ENCODE data around the gene MYO3B.

GRCh38 chr2:170141865-170142264 lies 36.1 kb upstream of the MYO3B start:
- no peak for TF ChIP-seq EZH2 (IDR thresholded peaks at IDR 0.05; ENCODE audit: insufficient read depth, poor library complexity, severe bottlenecking)
- TF ChIP-seq EZH2phosphoT487 (IDR thresholded peaks at IDR 0.05; ENCODE audit: insufficient read depth, low read depth) = no peak

Measured in GM23248 (cell line).